GM19452 (cell line): Measurements from ENCODE around the gene ADGRF1.
"Not testable (repeated sequence)": the region's sequence is repeated elsewhere in the genome, so short reads cannot be mapped to it uniquely, and the experiment has no call there.

ENCODE experiments used
- ATAC-seq: cut with Tn5 transposase; IDR thresholded peaks from one replicate; pipeline ENCODE4 v1.9.1; 2021; ENCODE audit not compliant: unreplicated experiment

Gene ADGRF1

DNA sequence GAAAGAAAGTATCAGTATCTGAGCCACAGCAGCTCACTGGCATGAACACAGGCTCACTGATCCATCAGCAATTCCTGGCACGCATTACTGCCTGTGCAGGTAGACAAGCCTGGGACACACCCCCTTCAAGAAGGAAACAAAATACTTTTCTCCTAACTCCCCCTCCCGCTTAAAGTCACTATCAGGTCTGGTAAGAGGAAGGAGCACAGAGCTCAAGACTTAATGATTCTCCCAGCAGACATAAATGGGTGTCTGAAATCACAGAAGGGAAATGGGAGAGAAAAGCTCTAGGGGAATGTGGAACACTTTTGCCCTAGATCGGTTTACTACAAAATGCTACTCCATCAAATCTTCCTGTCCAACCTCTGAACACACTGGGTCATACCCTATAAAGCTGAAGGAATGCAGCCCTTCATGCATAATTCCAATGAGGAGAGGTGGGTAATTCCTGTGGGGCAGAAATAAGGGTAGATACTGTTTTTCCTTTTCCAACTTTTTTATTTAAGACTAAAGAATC lies at the start of gene ADGRF1:
TSS of gene ADGRF1 (minus strand) at position 58 of the 517 bp plus-strand sequence. CDS start 13,271 bp downstream, outside the sequence.
- ATAC-seq: no peak

GRCh38 chr6:47090881-47091280 lies 48.7 kb upstream of the ADGRF1 start:
- ATAC-seq: no peak

GRCh38 chr6:47089473-47089872 lies 47.3 kb upstream of the ADGRF1 start:
- not testable (repeated sequence) for ATAC-seq

DNA sequence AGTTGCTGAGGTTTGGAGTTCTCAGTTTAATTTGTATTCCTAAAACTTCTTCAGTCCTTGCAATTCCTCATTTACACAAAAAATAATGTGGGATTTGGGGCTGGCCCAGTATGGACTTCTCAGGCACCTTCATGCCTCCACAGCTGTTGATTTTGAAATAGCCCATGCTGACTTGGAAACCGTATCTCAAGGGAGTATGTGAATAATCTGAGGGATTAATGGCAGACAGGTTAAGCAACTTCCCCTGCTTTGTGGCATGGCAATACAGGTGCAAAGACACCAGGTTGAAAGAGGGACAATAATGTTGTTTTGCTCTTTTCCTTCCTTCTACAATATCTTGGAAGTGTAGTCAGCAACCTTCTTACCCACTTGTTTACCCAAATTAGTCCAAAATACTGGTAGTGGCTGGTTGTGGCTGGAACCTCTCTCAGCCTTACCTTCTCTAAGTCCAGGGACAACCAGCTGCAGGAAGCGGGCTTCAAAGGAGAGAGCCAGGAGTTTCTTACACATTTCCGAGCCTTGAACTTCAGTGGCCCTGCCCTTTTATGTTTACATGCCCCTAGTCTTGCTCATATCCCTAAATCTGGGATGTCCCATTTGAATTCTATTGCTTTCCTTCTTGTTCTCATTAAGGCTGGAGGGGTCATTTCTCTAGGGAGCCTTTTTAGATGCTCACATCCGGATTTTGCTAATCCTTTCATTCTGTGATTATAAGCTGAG lies 44.1 kb upstream of the ADGRF1 start:
- no peak for ATAC-seq

DNA sequence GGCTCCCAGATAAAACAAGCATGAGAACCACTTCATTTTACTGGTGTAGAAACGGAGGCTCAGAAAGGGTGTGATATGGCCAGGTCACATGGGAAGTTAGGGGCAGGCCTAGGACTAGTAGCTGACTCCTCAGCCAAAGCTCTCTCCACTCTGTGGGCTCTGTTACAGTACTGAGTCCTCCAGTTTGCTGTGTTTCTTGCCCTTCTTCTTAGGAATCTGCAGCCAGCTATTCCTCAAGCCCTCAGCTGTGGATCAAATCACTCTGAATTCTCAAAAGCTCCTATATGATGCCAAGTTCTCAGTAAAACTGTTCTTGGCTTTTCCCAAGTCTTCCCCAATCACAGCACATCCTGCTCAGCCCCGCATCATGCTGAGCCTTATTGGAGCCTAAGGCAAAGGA lies 42.5 kb upstream of the ADGRF1 start:
- ATAC-seq: no peak

DNA sequence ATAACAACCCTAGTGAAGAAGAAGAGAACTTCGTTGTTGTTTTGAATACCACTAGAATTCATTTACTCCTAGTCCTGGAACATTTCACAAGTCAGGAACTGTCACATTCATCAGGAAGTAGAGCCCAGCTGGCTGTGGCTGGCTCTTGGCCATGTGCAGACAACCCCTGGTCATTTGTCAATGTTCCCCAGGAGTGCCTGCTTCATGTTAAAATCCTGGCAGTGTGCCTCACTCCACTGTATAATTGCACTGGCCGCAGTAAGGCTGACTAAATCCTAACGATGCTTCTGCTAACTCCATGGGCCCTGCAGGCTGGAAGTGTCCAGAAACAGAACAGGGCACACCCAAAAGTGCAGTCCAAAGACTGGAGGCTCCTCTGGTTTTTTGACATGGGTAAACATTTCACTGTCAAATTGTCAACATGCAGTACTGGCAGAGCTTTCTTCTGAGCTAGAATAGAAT lies 41.5 kb upstream of the ADGRF1 start:
- ATAC-seq: no peak

DNA sequence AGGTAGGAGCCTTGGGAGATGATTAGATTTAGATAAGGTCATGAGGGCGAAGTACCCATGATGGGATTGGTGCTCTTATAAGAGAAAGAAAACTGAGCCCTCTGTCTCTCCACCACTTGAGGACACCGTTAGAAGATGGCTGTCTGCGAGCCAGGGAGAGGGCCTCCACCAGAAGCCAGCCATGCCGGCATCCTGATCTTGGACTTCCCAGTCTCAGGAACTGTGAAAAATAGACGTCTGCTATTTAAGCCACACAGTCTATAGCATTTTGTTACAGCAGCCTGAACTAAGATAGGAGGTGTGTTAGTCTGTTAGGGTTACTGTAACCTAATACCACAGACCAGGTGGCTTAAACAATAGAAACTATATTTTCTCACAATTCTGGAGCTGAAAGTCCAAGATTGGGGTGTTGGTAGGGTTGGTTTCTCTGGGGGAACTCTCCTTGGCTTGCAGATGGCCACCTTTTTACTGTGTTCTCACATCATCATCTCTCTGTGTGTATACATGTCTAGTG lies 38.0 kb upstream of the ADGRF1 start:
- no peak for ATAC-seq

- no peak for ATAC-seq
Observed at GRCh38 chr6:47079638-47080037, 37.5 kb upstream of the ADGRF1 start.

DNA sequence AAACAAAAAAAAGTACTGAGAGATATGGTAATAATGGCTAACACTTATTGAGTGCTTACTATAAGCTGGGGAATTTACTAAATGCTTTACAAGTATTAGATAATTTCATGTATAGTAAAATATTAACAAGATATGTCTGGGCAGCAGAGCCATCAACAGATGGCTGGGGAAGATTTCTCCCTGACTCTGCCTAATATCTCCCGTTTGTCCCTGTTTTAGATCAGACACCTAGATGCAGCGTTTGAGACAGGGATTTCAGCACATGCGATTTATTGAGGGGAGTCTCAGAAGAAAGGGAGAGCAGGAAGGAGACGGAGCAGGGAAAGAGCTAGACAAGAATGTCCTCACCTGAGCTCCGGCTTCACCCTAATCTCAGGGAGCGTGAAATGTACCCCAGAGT lies 36.9 kb upstream of the ADGRF1 start:
- ATAC-seq: no peak

GRCh38 chr6:47076422-47077344 lies 34.6 kb upstream of the ADGRF1 start:
- no peak for ATAC-seq

DNA sequence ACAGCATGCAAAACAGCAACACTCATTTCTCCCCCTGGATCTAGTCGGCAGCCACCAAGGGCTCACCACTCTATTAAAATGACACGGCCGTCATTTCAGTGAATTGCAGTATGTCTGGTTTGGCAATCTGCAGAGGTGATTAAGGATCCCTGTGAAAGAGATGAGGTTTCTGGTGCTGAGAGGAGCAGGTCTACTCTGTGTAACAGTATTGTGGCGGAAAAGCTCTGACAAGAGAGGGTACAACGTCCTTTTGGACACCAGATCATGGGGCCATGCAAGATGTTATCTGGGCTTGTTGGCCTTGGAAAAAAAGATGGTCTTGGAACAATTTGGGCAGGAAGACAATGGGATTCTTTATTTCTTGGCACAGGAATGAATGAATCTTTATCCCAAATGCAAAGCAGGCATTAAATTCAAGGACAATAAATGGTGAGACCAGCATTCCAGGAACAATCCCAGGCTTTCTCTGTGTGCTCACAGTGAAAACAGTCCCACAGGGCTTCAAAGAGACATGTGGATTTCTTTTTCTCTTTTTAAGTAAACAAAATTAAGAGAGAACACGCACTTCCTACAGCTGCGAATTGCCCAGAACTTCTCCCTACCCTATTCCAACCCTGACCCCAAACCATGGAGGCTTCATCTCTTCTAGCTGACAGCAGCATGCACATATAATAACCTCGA lies 33.7 kb upstream of the ADGRF1 start:
- ATAC-seq: no peak

GRCh38 chr6:47075168-47075567 lies 33.0 kb upstream of the ADGRF1 start:
- ATAC-seq: no peak

- no peak for ATAC-seq
Observed at GRCh38 chr6:47073125-47074110, 31.3 kb upstream of the ADGRF1 start.

DNA sequence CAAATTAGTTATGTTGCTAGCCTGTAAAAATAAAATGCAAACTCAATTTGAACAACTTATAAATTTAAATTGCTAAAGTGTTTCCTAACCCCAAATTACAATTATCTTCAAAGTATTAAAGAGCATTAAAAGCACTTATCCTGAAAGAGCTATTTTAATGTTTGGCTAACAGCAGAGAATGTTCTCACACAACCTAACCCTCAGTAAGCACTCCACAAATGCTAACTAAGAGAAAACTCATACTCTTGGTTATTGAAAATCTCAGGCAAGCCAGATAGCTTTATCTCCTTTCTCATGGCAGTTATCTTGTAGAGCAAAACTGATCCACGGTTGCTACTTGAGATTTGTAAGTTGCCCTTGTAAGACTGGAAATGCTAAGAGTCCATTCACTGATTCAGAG lies 30.5 kb upstream of the ADGRF1 start:
- no peak for ATAC-seq

GRCh38 chr6:47071681-47072080 lies 29.5 kb upstream of the ADGRF1 start:
- no peak for ATAC-seq

GRCh38 chr6:47070461-47070860 lies 28.3 kb upstream of the ADGRF1 start:
- ATAC-seq: no peak

DNA sequence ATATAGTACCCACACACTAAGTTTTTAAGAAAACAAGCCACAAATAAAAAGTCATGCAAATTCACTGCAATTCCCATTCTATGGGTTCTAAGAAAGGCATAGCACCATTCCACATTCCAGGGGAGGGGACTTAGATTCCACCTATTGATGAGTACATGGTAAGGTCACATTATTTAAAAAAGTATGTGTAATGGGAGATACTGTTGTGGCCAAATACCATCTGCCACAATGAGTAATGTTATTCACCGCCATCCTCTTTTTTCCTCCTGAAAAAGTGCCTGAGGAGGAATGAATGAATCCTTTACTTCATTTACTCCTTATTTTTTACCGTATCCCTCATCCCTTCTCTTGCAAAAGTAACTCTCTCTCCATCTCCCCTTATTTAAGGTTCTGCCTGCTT lies 27.0 kb upstream of the ADGRF1 start:
- no peak for ATAC-seq

GRCh38 chr6:47066418-47066817 lies 24.3 kb upstream of the ADGRF1 start:
- ATAC-seq: no peak

GRCh38 chr6:47064274-47064673 lies 22.1 kb upstream of the ADGRF1 start:
- no peak for ATAC-seq

- no peak for ATAC-seq
Observed at GRCh38 chr6:47062346-47062745, 20.2 kb upstream of the ADGRF1 start.
